ENCODE results near the gene PVR. TPM values are rescaled to one million over a fixed set of nuclear protein-coding genes. Genes with fewer than 3 reads are reported as not detected.
A peak's percentile ranks its signal among the peaks of the same experiment; 100 is the strongest.

The PVR gene
- total RNA-seq (2014; rRNA removed; shearing (Covaris generic)): not detected in 2 replicates
- total RNA-seq (2022): not detected in 2 replicates
- percentile 6 among the genes with signal in this experiment for Bru-seq, nascent RNA
- percentile 10 among the genes with signal in this experiment for BruChase-seq, experiment 1, labeled RNA remaining after a 6-hour chase
- BruChase-seq, experiment 2, labeled RNA remaining after a 2-hour chase: percentile 16 among the genes with signal in this experiment
- long read RNA-seq: 0 reads

GRCh38 chr19:44643605-44644401 lies at the start of gene PVR:
Gene PVR, plus strand, starts transcription at chr19:44643910. Its CDS starts 187 bp downstream, at chr19:44644097.
- no TSS peak for BruUV-seq (replicated peaks)
- Histone ChIP-seq H3K4me1 (ENCODE audit: insufficient read depth, low read length, poor library complexity, severe bottlenecking) (no peaks in the 10 kb centered on the region), H3K9me3 (ENCODE audit: low read length) (no peaks in the 10 kb centered on the region), H3K4me3 (ENCODE audit: low read depth, low read length, poor library complexity, severe bottlenecking) (no peak within 1 kb of the TSS), H4K20me1 (ENCODE audit: insufficient read depth, low read length) (no peaks in the 10 kb centered on the region), H3K4me2 (ENCODE audit: low read length) (no peak within 1 kb of the TSS), H2AFZ (ENCODE audit: low read length) (no peak within 1 kb of the TSS), H3K9me2 (ENCODE audit: insufficient read depth, low read length) (no peaks in the 10 kb centered on the region), H3K36me3 (ENCODE audit: insufficient read depth, low read length) (no peaks in the 10 kb centered on the region), H3K27ac (ENCODE audit: low read depth, low read length, poor library complexity, severe bottlenecking) (no peak within 1 kb of the TSS), H3K79me2 (ENCODE audit: insufficient read depth, low read depth, low read length) (no peaks in the 10 kb centered on the region)
- TF ChIP-seq EZH2phosphoT487 (IDR thresholded peaks at IDR 0.05; ENCODE audit: borderline replicate concordance, low read depth, low read length): no peak
- no peak for TF ChIP-seq CTCF (conservative IDR thresholded peaks at IDR 0.05; ENCODE audit: low read length)
- CTCF ChIA-PET (ENCODE audit: unreplicated experiment): no interaction called here
- DNase-seq (ENCODE audit: low spot score): no peak
- intact Hi-C loops (cut with micrococcal nuclease; ENCODE audit: unreplicated experiment): no loop called here
- POLR2A ChIA-PET: no interaction called here

- H3K36me3 ChIP-seq (ENCODE audit: insufficient read depth, low read length): no peaks in the 10 kb centered on the region
- DNase-seq (ENCODE audit: low spot score): no peak
- no peaks in the 10 kb centered on the region for H3K9me3 ChIP-seq (ENCODE audit: low read length)
- no peaks in the 10 kb centered on the region for H4K20me1 ChIP-seq (ENCODE audit: insufficient read depth, low read length)
- no peaks in the 10 kb centered on the region for H3K79me2 ChIP-seq (ENCODE audit: insufficient read depth, low read depth, low read length)
- CTCF ChIA-PET (ENCODE audit: unreplicated experiment): no interaction called here
- no peak overlapping the region for H3K4me3 ChIP-seq (ENCODE audit: low read depth, low read length, poor library complexity, severe bottlenecking)
- intact Hi-C loops (cut with micrococcal nuclease; ENCODE audit: unreplicated experiment): no loop called here
- H3K4me2 ChIP-seq (ENCODE audit: low read length): no peak overlapping the region
- TF ChIP-seq CTCF (conservative IDR thresholded peaks at IDR 0.05; ENCODE audit: low read length) (no peak), EZH2phosphoT487 (IDR thresholded peaks at IDR 0.05; ENCODE audit: borderline replicate concordance, low read depth, low read length) (no peak)
- POLR2A ChIA-PET: interaction anchor here (0.6 kb wide), 1 partner anchor 505 kb away, joined by 3 read pairs; no protein-coding TSS in a partner anchor
- H3K4me1 ChIP-seq (ENCODE audit: insufficient read depth, low read length, poor library complexity, severe bottlenecking): no peaks in the 10 kb centered on the region
- H3K9me2 ChIP-seq (ENCODE audit: insufficient read depth, low read length): no peaks in the 10 kb centered on the region
- no TSS peak for BruUV-seq (replicated peaks)
- H3K27ac ChIP-seq (ENCODE audit: low read depth, low read length, poor library complexity, severe bottlenecking): no peak overlapping the region
- no peak overlapping the region for H2AFZ ChIP-seq (ENCODE audit: low read length)
These were observed 47.1 kb upstream of the PVR start for GRCh38 chr19:44596428-44597130.
